ENCODE results near the gene CCDC88C. TPM values are rescaled to one million over a fixed set of nuclear protein-coding genes. Genes with fewer than 3 reads are reported as not detected.
A peak's percentile ranks its signal among the peaks of the same experiment; 100 is the strongest.
"Not testable (repeated sequence)": the region's sequence is repeated elsewhere in the genome, so short reads cannot be mapped to it uniquely, and the experiment has no call there.

The CCDC88C gene
- total RNA-seq, 1 donor, result 77.3 TPM

DNA sequence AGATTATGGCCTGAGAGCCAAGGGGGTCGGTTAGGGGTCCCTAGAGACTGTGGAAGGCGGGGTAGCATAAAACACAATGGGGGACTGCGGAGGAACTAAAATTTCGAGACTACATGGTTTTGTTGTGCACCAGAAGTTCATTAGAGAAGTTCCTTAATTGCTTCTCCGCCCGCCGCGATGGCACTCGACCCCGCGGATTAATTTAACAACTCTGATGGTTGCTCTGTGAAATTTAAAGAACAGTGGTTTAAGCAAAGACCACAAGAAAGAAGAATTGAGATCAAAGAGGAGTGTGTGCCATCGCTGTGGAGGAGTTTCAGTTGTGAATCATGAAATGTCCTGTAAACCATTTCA is 1.4 kb upstream of the CCDC88C start:
- no peak for DNase-seq (ENCODE audit: low read depth in 2 of 3, low spot score in 2 of 3)

DNA sequence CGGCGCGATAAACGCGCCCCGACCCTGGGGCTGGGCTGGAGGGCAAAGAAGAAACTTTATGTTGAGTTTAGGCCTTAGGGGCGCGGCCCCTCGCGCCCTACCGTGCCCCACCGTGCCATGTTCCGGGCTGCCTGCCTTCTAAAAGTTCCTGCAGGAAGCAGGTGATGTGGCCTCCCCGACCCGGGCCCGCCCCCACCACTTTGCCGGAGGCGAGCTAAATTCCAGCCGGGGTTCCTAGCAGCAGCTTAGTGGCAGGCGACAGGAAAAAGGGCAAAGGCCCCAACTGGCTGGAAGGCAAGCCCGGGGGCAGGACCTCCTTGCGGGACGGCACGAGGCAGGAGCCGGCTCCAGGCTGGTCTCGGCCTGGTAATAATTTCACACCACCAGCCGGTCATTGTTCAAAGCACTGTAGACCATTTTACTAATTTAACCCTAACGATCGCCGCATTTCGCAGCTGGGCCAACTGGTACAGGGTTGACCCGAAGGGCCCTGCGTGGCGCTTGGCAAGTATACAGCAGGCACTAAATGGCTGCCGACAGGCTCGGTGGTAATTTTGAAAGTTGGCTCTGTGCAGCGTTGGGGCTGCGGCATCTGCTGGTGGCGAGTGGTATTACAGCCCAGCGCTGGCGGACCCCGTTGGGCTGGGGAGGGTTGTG is 895 bp upstream of the CCDC88C start:
- DNase-seq (ENCODE audit: low read depth in 2 of 3, low spot score in 2 of 3), result peak; percentile 63 to 71 (median 65)

DNA sequence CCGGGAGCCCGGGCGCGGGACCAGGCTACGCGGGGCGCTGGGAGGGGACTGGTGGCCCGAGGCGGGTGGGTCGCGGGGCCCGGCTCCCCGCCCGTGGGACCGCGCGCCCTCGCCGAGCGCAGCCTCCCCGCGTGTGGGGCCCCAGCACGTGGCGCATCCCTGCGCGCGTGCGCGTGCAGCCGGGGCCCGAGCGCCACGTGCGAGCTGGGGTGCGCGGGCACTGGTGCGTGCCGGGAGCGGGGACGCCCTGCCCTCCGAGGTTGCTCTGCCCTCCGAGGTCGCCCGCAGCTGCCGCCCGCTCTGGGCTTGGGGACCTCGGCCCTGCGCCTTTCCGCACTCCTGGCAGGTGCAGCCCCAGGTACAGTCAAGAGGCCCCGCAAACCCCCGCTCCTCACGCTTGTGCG is 365 bp upstream of the CCDC88C start:
- DNase-seq (ENCODE audit: low read depth in 2 of 3, low spot score in 2 of 3), result peak; percentile 68 to 80 (median 76)

DNA sequence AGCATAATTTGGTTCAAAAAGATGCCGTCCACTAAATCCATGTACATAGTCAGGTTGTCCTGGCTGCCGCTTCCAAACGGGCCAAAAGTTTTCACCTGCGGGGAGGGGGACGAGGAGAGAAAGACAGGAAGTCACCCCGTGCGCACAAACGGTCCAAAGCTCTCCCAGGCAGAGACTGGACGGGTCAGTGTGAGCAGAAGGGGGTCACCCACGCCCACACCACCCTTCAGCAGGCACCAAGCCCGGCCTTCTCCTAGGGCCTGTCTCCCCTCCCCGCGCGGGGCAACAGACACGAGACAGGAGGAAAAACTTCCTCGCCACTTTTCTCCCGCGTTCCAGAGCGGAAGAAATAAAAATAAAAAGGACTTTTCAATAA is 888 bp downstream of the CCDC88C start:
- DNase-seq (ENCODE audit: low read depth in 2 of 3, low spot score in 2 of 3), result no peak

DNA sequence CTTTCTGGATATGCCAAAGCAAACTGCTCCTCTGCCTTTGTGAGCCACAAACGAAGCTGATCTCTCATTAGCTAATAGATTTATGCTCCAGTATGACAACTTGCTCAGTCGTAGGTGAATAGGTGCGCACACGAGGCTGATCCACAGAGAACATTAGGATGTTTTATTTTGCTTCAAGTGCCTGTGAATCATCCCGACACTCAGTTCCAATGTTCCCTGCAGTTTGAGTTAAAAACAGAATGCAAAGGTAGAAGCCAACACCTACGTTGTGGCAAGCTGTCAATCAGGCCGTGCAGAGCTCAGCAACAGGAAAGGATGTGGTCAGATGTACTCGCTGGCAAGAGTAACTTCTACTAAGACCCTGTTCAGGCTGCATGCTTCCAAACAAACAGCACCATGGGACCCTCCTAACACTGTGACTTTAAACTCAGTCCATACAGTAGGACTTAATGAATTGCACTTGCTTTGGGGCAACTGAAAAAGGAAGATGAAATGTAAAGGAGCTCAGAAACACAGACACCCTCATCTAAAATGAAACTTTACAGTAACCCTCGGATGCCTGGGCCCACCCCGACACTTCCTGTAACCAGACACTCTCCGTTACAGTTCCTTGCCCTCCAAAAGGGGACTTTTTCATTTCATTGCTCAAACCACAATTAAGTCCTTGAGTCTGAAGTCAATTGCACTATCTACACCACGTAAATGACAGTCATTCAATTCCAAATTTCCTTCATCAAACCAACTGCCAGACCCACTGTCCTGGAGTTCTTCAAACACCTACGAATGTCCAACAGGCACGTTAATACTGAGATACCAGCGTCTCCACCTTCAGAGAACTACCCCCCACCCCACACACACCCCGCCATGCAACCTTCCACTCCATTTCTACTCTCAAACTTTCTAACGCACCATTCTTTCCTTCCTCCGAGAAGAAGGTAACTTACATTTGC is 1.6 kb downstream of the CCDC88C start:
- peak; percentile 67 to 71 (median 69) for DNase-seq (ENCODE audit: low read depth in 2 of 3, low spot score in 2 of 3)

DNA sequence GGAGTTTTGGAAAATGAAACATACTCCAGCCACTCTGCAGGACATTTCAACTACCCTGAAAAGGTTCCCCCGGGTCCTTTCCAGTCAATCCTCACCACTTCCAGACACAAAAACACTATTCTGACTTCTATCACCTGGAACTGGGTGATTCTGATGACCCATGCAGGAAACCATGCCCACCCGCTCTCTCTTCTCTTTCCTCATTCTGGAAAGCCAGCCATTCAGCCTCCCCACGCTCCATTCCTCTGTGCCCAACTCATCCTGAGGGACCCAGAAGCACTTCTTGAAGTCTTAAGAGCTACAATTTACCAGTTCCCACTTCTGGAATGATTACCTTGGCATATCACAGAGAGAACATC is 3.2 kb downstream of the CCDC88C start:
- no peak for DNase-seq (ENCODE audit: low read depth in 2 of 3, low spot score in 2 of 3)

DNA sequence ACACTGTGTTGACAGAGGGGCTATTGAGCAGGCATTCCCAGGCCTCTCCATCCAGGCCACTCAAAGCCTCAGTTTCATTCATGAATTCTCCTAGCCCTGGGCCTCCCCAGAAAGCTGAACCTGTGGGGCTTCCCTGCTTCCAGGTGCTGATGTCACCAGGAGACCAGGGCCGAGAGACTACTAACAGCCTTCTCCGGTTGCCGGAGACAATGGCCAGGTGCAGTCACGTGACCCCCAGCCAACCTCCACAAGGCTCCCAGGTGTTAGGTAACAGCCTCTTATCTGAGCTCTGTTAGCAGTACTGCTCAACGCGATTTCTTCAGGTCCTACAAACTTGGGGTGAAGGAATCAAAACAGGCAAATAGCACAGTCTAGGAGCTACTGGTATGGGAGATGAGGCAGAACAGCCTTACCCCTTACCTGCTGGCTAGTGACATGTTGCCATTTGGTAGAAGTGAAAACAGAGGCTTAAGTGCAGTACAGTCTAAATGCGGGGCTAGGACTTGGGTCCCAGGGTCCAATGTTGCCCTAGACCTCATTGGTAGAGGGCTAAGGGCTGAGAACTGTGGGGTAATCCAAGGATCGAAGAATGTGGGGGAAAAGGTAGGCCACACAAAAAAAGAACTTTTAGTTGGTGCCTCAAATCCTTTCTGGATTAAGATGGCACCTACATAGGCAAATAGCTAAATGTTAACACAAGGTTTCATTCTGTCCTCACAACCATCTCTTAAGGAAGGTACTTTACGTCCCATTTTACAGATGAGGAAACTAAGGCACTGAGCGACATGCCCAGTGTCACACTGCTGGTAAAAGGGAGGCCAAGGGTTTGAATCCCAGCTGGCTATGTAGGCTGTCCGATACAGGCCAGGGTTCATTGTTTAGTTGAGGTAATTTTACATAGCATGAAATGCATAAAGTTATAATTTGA is 3.8 kb downstream of the CCDC88C start:
- no peak for DNase-seq (ENCODE audit: low read depth in 2 of 3, low spot score in 2 of 3)

DNA sequence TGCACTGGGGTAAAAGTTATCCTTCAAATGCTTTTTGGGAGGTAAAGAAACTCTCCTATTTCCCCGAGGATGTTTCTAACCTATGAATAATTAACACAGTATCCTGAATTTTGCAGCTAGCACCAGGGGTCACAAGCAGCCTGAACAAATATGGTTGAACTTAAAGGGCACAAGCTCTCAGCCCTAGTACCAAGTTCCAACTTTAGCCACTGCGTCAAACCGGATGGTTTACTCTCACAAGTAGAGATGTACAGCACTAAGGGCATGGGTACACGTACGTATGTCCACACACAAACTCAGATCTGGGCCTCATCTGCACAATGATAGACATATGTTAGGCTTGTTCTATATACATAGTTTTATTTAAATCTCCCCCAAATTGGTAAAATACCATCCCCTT is 4.7 kb downstream of the CCDC88C start:
- DNase-seq (ENCODE audit: low read depth in 2 of 3, low spot score in 2 of 3), result no peak

DNA sequence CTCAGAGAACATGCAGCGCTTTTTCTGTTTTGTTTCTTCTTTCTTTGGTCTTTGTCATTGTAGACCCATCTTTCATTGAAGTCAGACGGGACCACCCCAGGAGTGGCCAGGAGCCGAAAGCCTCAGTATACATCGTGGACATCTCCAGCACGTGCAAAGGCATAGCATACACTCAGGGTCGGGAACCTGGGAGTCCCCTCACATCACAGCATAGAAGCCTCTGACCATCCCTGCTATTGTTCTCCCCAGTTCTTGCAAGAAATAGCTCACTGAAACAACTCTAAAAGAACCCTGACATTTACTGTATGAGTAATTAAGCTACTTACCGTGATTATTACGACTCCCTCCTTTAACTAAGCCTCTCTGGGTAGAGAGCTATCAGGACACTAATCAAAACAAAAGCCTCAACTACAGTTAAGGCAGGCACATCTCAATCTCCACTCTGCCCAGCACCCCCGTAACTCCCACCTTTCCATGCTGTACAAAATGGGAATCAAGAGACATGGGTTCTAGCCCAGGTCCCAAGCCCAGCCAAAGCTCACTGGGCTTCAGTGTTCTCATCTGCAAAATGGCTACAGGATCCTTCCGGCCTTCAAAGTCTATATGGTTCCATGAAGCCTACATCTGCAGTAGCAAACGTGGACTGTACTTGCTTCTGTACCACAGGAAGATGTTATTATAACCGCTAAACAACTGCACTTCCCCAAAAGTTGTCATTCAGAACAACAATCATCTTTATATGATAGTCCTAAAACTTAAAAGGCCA is 6.7 kb downstream of the CCDC88C start:
- peak in 1 of 3 donors; percentile 38 for DNase-seq (ENCODE audit: low read depth in 2 of 3, low spot score in 2 of 3)

DNA sequence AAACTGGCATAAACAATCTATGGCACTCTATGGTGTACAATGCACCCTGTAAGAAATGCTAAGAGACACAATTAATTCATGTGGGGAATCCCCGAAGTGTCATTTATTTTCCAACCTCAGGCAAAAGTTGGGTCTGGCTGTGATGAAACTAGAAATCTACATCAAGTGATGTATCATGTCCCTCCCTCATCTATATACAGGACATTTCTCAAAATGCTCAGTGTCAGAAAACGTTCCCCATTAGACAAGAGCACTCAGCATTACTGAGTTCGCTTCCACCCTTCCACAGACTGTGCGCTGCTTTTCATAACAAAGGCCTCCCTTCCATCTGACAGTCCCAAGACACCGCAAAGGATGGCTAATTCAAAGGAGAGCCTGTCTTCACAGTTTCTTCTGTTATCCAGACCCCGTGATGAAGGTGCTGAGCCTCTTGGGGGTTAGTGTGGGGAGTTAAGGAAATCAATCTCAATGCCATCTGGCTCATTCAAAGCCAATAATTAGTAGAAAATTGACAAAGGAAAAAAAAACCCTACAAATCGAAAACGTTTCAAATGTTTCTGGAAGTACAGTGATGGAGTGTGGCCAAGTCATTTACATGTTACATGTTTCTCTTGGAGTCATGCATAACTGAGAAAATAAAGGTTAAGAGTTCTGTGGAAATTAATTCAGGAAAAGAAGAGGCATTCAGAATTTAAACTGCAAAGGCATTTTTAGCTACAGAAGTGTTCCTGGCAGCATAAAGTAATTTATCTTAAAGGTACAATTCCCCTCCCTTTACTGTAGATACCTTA is 7.5 kb downstream of the CCDC88C start:
- DNase-seq (ENCODE audit: low read depth in 2 of 3, low spot score in 2 of 3), result no peak

DNA sequence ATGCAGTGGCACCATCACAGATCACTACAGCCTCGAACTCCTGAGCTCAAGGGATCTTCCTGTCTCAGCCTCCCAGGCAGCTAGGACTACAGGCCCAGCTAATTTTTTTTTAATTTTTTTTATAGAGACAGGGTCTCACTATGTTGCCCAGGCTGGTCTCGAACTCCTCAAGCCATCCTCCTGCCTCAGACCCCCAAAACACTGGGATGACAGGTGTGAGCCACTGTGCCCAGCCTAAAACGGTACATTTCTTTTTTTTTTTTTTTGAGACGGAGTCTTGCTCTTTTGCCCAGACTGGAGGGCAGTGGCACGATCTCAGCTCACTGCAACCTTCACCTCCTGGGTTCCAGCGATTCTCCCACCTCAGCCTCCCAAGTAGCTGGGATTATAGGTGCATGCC is 8.4 kb downstream of the CCDC88C start:
- DNase-seq (ENCODE audit: low read depth in 2 of 3, low spot score in 2 of 3), result not testable (repeated sequence)

DNA sequence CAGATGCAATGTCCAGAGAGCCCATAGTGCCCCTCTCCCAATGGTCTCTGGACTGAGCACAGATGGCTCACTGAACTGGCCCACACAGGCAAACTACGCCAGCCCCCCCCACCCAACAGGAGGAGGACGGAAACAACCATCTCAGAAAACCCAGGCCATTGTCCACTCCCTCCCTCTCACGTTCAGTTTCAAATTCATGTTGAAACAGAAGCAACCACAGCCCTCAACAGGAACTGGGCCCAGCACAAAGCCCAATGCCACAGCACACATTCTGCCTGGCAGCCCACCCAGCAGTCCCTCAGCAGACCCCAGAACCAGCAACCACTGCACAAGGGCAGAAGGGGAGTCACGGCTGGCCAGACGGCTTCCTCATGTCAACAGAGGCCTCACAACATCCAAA is 10.6 kb downstream of the CCDC88C start:
- DNase-seq (ENCODE audit: low read depth in 2 of 3, low spot score in 2 of 3), result no peak

DNA sequence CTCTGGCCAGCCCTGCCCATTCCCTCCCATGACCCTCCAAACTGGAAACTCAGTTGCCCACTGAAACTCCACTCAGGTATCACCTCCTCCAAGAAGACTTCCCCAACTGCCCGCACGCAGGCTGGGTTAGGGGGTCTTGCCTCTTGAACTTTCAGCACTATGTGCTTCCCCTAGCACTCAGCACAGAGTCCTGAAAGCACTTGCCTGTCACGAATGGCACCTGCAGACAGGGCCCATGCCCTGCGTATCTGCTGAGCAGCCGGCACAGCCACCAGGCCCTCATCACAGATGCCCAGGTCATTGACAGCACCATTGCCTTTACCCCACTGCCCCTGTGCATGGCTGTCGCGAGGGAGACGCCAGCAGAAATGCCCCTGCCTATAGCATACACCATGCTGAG is 11.2 kb downstream of the CCDC88C start:
- no peak for DNase-seq (ENCODE audit: low read depth in 2 of 3, low spot score in 2 of 3)

DNA sequence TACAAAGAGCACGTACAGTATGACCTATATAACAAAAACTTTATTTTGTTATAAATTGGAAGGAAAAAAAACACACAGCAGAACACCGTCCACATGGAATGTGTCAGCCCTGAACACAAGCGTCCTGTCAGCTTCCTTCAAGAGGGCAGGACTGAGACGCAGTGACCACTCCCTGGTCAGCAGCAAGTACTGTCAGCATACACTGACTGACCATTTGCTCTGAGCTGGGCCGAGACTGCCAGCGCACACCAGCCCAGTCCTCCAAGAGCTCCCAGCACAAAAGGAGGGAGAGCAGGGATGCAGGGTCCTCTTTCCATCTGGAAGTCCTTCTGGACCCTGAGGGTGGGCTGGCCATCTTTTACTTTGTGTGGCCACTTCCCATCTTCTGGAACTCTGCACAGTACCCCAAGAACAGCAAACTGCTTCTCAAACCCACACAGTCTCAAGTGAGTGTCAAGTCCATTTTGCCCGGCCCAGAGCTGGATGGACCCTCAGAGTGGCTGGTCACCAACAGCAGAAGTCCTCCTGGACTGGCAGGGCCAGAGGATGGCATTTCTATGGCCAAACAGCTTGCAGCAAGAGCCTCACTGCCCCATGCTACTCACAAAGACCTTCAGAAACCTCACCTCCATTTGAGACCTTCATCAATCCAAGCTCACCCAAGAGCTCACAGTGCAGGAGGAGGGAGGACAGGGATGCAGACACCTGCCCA is 11.7 kb downstream of the CCDC88C start:
- no peak for DNase-seq (ENCODE audit: low read depth in 2 of 3, low spot score in 2 of 3)

DNA sequence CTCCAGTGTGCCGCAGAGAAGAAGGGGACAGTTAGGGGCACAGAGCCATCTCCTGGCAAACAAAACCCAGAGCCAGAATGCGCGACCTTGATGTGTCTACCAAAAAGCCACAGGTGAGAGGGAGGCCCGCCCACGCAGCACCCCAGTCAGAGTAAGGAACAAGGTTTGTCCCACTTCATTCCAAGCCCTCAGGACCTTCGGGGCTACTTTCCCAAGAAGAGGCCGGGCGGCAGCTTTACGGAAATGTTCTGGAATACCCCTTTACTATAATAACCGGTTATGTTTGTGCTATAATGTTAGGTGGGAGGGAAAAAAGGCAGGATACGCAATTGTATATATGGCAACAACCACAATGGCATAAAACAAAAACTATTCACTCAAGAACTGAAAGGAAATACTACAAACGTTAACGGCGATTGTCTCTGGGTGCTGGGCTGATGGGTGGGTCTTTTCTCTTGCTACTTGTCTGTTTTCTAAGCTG is 12.3 kb downstream of the CCDC88C start:
- DNase-seq (ENCODE audit: low read depth in 2 of 3, low spot score in 2 of 3), result no peak

DNA sequence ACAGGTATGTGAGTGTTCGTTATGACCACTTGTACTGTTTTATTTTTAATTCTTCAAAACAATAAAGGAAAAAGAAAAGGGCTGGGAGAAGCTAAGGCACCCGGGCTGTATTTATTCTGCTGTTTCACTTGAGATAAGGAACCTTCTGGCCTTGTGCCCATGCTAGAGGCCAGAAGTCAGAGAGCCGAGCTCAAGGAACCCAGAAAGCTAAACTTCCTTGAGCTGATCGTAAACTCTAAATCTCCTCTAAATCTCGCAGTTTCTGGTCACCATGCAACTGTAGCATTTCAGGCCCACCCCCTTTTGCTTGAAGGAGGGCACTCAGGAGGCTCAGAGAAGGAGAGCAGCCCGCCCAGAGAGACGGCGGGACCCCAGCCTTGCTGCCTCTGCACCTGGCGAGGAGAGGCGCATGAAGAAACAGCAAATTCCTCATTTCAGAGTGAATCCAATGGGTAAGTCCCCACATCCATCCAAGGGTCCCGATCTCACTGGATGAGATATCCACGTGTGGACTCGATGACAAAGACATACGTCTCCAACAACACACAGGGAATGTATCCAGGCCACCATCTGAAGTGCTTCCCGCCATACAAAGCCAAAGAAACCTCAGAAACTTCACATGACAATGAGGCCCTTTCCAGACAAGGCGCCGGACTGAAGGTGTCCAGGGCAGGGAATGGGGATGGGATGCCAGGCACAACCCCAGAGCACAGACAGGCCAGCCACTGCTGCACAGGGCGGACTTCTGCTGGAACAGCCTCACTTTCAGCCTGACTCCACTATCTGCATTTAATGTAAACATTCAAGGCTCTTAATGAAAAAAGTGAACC is 14.6 kb downstream of the CCDC88C start:
- peak in 2 of 3 donors; percentile 78 to 92 for DNase-seq (ENCODE audit: low read depth in 2 of 3, low spot score in 2 of 3)

DNA sequence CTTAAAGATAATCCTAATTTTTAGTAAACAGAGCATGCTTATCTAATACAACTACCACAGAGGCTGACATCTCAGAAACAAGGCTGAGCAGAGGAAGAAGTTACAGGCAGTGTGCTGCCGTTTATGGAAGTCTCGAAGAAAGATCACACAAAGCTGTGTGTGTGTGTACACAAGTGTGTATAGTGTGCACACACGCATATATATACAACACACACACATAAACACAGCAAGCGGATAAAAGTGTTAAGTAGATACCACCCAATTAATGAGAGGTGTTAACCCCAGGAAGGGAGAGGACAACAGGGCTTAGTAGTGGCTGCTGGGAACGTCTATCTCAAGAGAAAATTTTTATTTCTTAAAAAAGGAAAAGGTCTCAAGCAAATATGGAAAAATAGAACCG is 15.3 kb downstream of the CCDC88C start:
- no peak for DNase-seq (ENCODE audit: low read depth in 2 of 3, low spot score in 2 of 3)

DNA sequence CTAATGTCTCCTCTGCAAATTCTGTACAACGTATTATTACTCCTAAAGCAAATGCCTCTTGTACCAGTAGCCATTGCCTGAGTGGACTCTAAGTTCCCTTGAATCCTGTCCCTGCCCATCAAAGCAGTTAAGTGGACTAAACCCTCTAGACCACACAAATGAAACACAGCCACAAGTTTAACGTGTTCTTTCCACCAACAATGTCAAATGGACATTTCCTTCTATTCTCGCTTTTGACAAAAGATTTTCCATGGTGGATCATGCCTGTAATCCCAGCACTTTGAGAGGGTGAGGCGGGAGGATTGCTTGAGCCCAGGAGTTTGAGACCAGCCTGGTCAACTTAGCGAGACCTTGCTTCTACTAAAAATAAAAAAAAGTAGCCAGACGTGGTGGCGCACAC is 15.9 kb downstream of the CCDC88C start:
- no peak for DNase-seq (ENCODE audit: low read depth in 2 of 3, low spot score in 2 of 3)

Data from hematopoietic multipotent progenitor cell (in vitro differentiated cells).